ENCODE data around the gene RAD51B.

DNA sequence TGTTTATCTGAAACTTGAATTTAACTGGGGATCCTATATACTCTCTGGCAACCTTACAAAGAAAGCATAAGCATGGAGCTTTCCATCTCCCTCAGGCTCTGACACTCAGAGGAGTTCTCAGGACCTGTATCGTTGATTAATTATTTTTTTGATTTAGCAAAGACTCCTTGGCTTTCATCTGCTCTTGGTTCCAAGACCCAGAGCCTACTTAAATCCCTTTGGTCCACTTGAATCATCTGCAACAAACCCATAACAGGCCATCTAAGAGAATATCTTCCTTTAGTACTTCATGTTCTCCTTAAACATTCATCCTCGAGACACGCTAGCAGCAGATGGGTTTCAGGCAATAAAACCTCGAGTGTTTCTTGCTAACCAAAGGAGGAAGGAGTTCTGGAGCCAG lies 887.9 kb downstream of the RAD51B start:
- TF ChIP-seq, protein P1, sequence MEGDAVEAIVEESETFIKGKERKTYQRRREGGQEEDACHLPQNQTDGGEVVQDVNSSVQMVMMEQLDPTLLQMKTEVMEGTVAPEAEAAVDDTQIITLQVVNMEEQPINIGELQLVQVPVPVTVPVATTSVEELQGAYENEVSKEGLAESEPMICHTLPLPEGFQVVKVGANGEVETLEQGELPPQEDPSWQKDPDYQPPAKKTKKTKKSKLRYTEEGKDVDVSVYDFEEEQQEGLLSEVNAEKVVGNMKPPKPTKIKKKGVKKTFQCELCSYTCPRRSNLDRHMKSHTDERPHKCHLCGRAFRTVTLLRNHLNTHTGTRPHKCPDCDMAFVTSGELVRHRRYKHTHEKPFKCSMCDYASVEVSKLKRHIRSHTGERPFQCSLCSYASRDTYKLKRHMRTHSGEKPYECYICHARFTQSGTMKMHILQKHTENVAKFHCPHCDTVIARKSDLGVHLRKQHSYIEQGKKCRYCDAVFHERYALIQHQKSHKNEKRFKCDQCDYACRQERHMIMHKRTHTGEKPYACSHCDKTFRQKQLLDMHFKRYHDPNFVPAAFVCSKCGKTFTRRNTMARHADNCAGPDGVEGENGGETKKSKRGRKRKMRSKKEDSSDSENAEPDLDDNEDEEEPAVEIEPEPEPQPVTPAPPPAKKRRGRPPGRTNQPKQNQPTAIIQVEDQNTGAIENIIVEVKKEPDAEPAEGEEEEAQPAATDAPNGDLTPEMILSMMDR (IDR thresholded peaks at IDR 0.05) = no peak
- no peak for TF ChIP-seq POLR2A (IDR thresholded peaks at IDR 0.05)

Data from thyroid gland (tissue), 4 donors.